ENCODE results near the gene ADGRG4.

DNA sequence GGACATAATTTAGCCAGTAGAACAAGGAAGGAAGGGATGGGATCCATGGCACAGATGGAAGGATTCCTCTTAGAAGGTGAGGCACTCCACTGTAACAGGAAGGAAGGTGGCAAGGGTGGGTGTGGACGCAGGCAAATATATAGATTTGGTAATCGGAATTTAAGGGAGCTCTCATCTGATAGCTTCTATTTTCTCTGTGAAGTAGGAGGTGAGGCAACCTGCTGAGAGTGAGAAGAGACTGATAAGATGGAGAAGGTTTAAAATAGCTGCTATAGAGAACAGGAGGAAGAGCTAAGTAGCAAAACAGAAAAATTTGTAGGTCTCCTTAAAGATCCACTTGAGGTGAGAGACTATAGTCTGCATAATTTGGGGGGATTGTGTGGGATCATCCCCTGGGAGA lies 125.2 kb downstream of the ADGRG4 start:
- TF ChIP-seq POLR2A (IDR thresholded peaks at IDR 0.05) (no peak), POLR2AphosphoS5 (IDR thresholded peaks at IDR 0.05) (no peak)
- TF ChIP-seq, protein P1, sequence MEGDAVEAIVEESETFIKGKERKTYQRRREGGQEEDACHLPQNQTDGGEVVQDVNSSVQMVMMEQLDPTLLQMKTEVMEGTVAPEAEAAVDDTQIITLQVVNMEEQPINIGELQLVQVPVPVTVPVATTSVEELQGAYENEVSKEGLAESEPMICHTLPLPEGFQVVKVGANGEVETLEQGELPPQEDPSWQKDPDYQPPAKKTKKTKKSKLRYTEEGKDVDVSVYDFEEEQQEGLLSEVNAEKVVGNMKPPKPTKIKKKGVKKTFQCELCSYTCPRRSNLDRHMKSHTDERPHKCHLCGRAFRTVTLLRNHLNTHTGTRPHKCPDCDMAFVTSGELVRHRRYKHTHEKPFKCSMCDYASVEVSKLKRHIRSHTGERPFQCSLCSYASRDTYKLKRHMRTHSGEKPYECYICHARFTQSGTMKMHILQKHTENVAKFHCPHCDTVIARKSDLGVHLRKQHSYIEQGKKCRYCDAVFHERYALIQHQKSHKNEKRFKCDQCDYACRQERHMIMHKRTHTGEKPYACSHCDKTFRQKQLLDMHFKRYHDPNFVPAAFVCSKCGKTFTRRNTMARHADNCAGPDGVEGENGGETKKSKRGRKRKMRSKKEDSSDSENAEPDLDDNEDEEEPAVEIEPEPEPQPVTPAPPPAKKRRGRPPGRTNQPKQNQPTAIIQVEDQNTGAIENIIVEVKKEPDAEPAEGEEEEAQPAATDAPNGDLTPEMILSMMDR (IDR thresholded peaks at IDR 0.05): no peak

All from suprapubic skin (tissue), 4 donors.